IPS DF 6.9 (cell line): ENCODE data around the gene EVI5.

Source experiments
- DNase-seq: peaks from one replicate; pipeline ENCODE4 v3.0.0-alpha.2; 2013; ENCODE audit warnings: low read depth, low spot score
- H3K27ac ChIP-seq: one replicate; pipeline ENCODE4 v1.5.1; 2013; ENCODE audit warnings: low read length, control low read depth
- H3K27me3 ChIP-seq: 2 replicates; pipeline ENCODE4 v1.6.1; 2013; ENCODE audit warnings: mild to moderate bottlenecking, low read length; ENCODE audit not compliant: control insufficient read depth, insufficient read depth
- H3K36me3 ChIP-seq: 2 replicates; pipeline ENCODE4 v1.6.1; 2013; ENCODE audit warnings: low read length; ENCODE audit not compliant: control insufficient read depth, insufficient read depth
- H3K4me1 ChIP-seq: 2 replicates; pipeline ENCODE4 v1.6.1; 2013; ENCODE audit warnings: low read length; ENCODE audit not compliant: control insufficient read depth, insufficient read depth
- H3K4me3 ChIP-seq: 2 replicates; pipeline ENCODE4 v1.5.1; 2013; ENCODE audit warnings: mild to moderate bottlenecking, low read length
- H3K9me3 ChIP-seq: 2 replicates; pipeline ENCODE4 v1.6.1; 2013; ENCODE audit warnings: low read length, inconsistent platforms; ENCODE audit not compliant: control insufficient read depth, insufficient read depth
- WGBS: extraction: QIAGEN DNeasy Blood & Tissue Kit; methylation state at CpG from one replicate; pipeline ENCODE4 v1.1.7; 2013; ENCODE audit warnings: mixed read lengths, missing lambda C conversion rate; ENCODE audit not compliant: insufficient read length, insufficient coverage; 5-methylcytosine and 5-hydroxymethylcytosine counted together

The EVI5 gene

GRCh38 chr1:92769856-92770255 lies 15.1 kb downstream of the EVI5 start:
- H3K9me3 ChIP-seq, result no peaks in the 10 kb centered on the region
- no peak for DNase-seq
- WGBS, result no CpG with 5 or more reads among the region's 3 CpGs
- H3K4me3 ChIP-seq, result no peak overlapping the region
- no peaks in the 10 kb centered on the region for H3K27me3 ChIP-seq
- H3K4me1 ChIP-seq, result no peaks in the 10 kb centered on the region
- H3K27ac ChIP-seq, result no peak overlapping the region
- H3K36me3 ChIP-seq, result no peaks in the 10 kb centered on the region

- no peak for DNase-seq
- Histone ChIP-seq H3K4me3 (no peak overlapping the region), H3K27ac (no peak overlapping the region), H3K4me1 (no peaks in the 10 kb centered on the region), H3K9me3 (no peaks in the 10 kb centered on the region), H3K27me3 (no peaks in the 10 kb centered on the region), H3K36me3 (no peaks in the 10 kb centered on the region)
Measured at GRCh38 chr1:92768915-92769314, 16.0 kb downstream of the EVI5 start.

- Histone ChIP-seq H3K4me1 (no peaks in the 10 kb centered on the region), H3K36me3 (no peaks in the 10 kb centered on the region), H3K27me3 (no peaks in the 10 kb centered on the region), H3K9me3 (no peaks in the 10 kb centered on the region), H3K4me3 (no peak overlapping the region), H3K27ac (no peak overlapping the region)
- no CpG with 5 or more reads among the region's 2 CpGs for WGBS
- no peak for DNase-seq
Measured at GRCh38 chr1:92768296-92768695, 16.6 kb downstream of the EVI5 start.

- no peak for DNase-seq
- H3K9me3 ChIP-seq, result no peaks in the 10 kb centered on the region
- no peaks in the 10 kb centered on the region for H3K36me3 ChIP-seq
- no peaks in the 10 kb centered on the region for H3K27me3 ChIP-seq
- H3K4me1 ChIP-seq, result no peaks in the 10 kb centered on the region
- H3K4me3 ChIP-seq, result no peak overlapping the region
- no peak overlapping the region for H3K27ac ChIP-seq
- WGBS, result no CpG with 5 or more reads among the region's 3 CpGs
Measured at GRCh38 chr1:92764116-92764515, 20.8 kb downstream of the EVI5 start.

DNA sequence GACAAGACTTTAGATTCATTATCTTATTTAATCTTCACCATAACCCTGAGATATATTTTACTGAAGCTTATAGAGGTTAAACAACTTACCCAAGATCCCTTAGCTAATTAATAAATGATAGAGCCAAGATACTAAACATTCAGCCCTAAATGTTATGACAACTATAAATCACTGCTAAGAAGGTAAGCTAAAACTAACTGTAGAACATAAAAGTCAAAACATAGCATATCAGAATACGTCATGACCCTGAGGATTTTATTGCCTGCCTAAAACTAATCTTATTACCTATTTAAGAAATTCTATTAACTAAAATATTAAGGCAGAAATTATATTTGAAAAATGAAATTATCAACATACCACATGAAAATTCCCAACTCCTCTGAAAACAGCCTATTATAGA lies 22.6 kb downstream of the EVI5 start:
- no peaks in the 10 kb centered on the region for H3K36me3 ChIP-seq
- H3K4me1 ChIP-seq, result no peaks in the 10 kb centered on the region
- no CpG with 5 or more reads among the region's 1 CpG for WGBS
- no peak overlapping the region for H3K4me3 ChIP-seq
- no peaks in the 10 kb centered on the region for H3K27me3 ChIP-seq
- no peaks in the 10 kb centered on the region for H3K9me3 ChIP-seq
- DNase-seq, result no peak
- no peak overlapping the region for H3K27ac ChIP-seq

DNA sequence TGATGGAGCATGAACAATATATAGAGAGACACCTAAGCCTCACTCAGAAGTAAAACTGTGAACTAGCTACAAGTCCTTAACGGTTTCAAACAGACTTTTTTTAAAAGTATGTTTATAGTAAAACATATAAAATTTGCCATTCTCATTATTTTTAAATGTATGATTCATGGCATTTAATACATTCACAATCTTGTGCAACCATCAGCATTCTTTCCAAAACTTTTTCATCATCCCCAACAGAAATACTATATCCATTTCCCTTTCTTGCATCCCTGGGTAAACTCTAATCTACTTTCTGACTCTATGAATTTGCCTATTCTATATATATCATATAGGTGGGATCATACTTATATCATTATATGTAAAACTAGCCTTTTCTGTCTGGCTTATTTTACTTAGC lies 25.5 kb downstream of the EVI5 start:
- Histone ChIP-seq H3K27ac (no peak overlapping the region), H3K4me3 (no peak overlapping the region), H3K9me3 (no peaks in the 10 kb centered on the region), H3K36me3 (no peaks in the 10 kb centered on the region), H3K4me1 (no peaks in the 10 kb centered on the region; the same call in 1 of the 2 replicates), H3K27me3 (no peaks in the 10 kb centered on the region)
- DNase-seq, result no peak
- no CpG with 5 or more reads among the region's 1 CpG for WGBS

DNA sequence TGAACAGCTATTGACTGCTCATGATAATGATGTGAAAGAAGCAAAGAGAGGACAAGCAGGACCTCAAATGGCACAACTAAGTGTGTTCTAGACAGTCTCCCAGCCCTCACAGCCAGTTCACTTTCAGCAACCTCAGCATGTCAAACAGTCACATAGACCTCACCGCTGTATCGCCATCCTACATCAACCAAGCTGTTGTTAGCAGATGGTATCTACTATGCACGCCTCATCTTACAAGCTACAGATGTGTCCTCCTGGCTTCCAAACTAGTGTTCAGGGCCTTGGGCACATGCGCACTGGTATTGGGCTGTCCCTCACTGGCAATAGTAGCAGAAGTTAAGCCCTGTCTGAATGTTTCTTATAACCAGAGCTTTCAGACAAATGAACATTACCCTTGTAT lies 28.4 kb downstream of the EVI5 start:
- Histone ChIP-seq H3K9me3 (no peaks in the 10 kb centered on the region), H3K4me3 (no peak overlapping the region), H3K27ac (no peak overlapping the region), H3K27me3 (no peaks in the 10 kb centered on the region), H3K36me3 (no peaks in the 10 kb centered on the region), H3K4me1 (no peaks in the 10 kb centered on the region; the same call in 1 of the 2 replicates)
- DNase-seq, result no peak
- WGBS, result no CpG with 5 or more reads among the region's 4 CpGs

- H3K27me3 ChIP-seq, result no peaks in the 10 kb centered on the region
- no peaks in the 10 kb centered on the region for H3K9me3 ChIP-seq
- no peak overlapping the region for H3K4me3 ChIP-seq
- H3K27ac ChIP-seq, result no peak overlapping the region
- no peak for DNase-seq
- H3K4me1 ChIP-seq, result no peaks in the 10 kb centered on the region; the same call in 1 of the 2 replicates
- whole genome bisulfite sequencing, result no CpG with 5 or more reads among the region's 19 CpGs
- no peaks in the 10 kb centered on the region for H3K36me3 ChIP-seq
Measured at GRCh38 chr1:92755541-92756461, 29.1 kb downstream of the EVI5 start.

DNA sequence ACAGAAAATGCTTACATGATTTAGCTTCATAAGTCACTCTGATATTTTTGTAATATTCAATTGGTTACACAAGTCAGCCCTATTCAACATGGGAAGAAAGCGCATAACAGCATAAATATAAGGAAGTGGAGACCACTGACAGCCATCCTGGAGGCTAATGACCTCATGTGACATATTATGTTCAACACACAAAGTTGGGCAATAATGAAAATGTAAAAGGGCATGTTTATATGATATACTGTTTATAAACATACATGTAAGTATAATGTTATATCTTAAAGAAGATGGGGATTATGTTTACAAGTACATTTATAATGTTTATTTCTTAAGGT lies 30.2 kb downstream of the EVI5 start:
- no peak overlapping the region for H3K4me3 ChIP-seq
- H3K27ac ChIP-seq, result no peak overlapping the region
- no peak for DNase-seq
- H3K36me3 ChIP-seq, result no peaks in the 10 kb centered on the region
- H3K9me3 ChIP-seq, result no peaks in the 10 kb centered on the region
- H3K4me1 ChIP-seq, result no peaks in the 10 kb centered on the region; the same call in 1 of the 2 replicates
- WGBS, result no CpG with 5 or more reads among the region's 1 CpG
- no peaks in the 10 kb centered on the region for H3K27me3 ChIP-seq

DNA sequence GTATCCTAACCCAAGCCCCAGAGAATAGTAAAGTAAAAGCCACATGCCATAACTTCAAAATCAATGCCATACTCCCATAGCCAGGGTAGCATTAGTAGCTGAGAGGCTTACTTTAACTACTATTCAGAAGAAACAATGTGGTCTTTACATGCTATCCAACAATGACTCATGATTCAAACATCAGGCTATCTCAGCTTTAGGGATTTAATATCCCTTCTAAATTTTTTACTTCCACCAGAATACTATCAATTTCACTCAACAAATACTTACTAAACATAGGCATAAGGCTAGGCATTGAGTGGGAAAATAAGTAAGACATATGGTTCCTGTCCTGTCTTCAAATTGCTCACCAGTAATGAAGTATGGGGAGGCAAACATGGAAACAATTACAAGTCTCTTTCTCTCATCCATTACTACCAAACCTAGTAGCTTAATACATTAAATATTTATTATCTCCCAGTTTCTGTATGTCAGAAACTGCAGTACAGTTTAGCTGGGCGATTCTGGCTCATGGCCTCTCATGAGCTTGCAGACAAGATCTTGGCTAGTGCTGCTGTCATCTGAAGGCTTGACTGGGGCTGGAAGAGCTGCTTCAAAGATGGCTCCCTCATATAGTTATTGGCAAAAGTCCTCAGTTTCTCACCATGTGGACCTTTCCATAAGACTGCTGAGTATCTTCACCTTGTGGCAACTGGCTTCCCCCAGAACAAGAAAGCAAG lies 30.7 kb downstream of the EVI5 start:
- no peaks in the 10 kb centered on the region for H3K27me3 ChIP-seq
- H3K27ac ChIP-seq, result no peak overlapping the region
- H3K9me3 ChIP-seq, result no peaks in the 10 kb centered on the region
- no peaks in the 10 kb centered on the region; the same call in 1 of the 2 replicates for H3K4me1 ChIP-seq
- no peak for DNase-seq
- H3K36me3 ChIP-seq, result no peaks in the 10 kb centered on the region
- no peak overlapping the region for H3K4me3 ChIP-seq
- WGBS, result no CpG with 5 or more reads among the region's 1 CpG
